T-helper 22 cell (primary cell): ENCODE results near the gene TRAF2.
A peak's percentile ranks its signal among the peaks of the same experiment; 100 is the strongest.

ENCODE experiments used
- DNase-seq: peaks from one replicate; pipeline ENCODE4 v3.0.0-alpha.2; 2020; ENCODE audit warnings: low read depth

TRAF2 gene

DNA sequence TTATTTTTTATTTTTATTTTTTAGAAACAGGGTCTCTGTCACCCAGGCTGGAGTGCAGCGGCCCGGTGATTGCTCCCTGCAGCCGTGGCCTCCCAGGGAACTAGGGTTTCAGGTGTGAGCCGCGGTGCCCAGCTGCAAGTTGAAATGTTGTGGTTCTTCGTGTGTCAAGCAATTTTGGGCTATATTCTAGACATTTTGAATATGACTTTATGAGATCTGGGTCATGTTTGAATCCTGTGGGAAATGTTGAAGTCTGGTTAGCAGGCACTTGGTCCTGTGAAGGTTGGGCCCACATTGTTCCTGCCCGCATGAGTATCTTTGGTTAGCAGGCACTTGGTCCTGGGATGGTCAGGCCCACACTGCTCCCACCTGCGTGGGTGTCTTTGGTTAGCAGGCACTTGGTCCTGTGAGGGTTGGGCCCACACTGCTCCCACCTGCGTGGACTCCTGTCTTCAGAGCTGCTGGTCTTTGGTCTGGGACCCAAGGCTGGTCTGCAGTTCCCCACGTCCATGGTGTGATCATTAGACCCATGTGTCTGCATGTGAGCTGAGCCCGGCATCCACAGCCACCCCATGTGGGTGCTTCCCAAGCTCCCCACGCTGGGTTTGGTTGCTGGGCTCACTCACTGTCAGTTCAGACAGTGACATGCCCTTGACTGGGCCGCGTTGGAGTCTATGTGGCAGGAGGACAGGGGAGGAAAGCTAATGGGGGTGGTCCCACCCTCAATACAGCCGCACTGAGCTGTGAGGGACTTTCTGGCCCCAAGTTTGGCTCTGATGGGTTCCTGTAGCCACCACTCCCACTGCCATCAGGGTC, 51.1 kb downstream of the TRAF2 start:
- DNase-seq = no peak

DNA sequence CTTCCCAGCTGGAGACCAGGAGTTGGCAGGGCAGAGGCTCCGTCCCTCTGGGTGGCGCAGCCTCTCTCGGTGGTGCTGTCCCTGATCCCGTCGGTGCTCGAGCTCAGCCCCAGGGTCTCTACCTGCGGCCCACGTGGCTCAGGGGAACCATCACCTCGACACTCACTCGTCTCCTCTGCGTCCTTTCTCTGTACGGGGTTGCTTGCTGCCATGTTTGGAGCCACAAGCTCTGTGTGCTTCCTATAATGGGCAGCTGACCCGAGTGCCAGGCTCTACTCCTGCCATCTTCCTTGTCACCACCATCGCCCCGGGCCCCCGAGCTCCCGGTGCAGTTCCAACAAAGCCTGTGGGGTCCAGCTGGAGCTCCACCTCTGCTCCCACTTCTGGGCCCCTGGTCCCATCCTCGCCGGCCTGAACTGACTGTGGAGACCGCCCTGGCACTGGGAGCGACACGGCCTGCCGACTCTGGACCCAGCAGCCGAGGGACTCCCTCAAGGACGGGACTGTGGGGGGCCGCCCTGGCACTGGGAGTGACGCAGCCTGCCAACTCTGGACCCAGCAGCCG, 53.2 kb downstream of the TRAF2 start:
- no peak for DNase-seq

DNA sequence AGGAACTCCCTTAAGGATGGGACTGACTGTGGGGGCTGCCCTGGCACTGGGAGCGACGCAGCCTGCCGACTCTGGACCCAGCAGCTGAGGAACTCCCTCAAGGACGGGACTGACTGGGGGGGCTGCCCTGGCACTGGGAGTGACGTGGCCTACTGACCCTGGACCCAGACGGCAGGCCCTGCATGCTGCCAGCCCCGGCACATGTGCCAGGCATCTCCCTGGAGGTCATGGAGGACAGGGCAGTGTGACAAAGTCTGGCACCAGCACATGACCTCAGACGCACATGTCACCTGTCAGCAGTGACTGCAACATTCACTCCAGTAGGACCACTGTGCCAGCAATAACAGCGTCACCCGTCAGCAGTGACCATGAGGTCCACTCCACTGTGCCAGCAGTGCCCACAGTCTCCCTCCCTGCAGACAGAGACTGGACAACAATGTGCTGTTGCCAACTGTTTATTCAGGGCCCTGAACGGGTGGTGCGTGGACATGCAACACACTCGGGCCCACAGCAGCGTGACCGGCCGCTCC, 53.7 kb downstream of the TRAF2 start:
- DNase-seq = no peak

DNA sequence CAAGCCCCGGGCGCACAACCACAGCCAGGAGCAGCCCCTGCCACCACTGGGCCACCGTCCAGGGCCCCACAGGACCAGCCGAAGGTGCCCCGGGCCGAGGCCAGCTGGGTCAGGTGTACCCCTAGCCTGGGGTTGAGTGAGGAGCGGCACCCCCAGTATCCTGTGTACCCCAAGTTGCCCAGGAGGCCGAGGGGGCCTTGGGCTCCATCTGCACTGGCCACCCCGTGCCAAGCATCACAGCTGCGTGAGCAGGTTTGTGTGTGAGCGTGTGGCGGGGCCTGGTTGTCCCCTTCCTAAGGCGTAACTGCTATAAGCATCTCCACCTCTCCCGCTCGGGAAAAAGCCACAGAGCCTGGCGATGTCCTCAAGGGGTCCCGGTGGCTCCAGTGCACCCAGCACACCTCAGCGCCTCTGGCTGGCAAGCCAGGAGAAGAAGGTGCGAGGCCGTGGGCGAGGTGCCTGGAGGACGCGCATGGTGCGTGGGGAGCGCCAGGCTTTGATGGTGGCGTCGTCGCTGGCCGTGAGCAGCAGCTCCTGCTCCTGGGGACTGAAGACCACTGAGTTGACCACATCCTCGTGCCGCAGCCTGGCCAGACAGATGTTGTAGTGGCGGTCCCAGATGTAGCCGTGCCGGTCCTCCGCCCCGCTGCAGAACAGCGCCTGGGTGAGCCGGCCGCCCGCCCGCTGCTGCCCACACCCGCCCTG, 54.4 kb downstream of the TRAF2 start:
- no peak for DNase-seq

DNA sequence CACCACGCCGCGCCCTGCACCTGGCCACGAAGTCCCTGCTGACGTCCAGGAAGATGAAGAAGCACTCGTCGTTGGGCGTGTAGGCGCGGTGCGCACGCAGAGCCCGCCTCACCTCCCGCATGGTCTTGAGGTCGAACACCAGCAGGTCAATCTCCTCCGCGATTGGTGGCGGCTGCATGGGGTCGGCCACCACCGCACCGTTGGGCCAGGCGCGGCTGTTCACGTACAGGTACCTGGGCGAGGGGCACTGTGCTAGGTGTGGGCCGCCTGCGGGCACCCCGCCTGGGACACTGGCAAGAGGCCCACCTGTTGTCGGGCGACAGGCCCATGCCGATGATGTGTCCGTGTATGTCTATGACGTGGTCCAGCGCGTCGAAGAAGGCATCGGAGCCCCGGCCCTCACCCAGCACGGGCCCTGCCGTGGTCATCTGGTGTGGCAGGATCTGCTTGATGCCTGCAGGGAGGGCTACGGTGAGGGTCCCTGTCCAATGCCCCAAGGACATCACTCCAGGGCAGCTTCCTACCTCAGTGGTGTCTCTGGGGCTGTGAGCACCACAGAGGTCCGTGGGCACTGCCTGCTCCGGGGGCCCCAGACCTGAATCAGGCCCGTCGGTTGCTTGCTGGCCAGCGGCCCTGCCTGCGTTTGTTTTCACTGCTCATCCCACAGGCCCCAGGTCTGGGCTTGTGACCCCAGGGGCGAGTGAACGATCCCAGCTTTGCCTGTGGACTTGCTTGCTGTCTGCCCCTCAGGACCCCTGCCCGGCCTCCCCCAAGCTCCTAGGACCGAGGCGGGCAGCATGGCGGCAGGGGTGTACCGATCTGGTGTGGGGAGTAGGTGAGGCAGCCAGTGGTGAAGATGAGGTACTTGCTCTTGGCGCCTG, 55.2 kb downstream of the TRAF2 start:
- DNase-seq = no peak

DNA sequence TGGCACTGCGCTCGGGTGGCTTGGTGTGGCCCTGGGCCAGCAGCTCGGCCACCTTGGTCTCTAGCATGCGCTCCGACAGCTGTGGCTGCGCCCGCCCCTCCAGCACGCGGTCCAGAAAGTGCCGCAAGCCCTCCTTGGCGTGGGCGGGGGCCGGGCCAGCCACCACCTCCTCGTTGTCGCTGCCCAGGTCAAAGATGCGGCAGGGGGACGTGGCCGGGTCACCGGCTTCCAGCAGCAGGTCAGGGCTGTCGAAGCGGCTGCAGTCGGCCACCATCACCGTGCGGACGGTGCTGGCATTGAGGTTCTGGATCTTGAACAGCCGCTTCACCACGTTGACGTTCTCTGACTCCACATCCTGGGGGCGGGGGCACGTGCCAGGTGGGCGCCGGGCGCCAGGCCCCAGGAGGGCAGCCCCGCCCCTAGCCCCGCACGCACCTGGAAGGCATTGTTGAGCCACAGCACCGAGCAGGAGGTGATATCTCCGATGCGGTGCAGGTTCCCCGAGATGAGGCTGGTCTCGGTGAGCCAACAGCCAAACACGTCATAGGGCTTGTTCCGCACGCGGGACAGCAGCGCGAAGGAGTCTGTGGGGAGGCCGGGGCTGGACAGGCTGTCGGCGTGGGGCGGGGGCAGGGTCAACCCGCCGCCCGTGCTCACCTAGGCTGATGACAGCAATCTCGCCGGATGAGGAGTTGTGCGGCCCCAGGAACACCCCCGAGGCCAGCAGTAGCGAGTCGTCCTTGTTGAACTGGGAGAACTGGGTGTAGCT, 56.0 kb downstream of the TRAF2 start:
- no peak for DNase-seq

DNA sequence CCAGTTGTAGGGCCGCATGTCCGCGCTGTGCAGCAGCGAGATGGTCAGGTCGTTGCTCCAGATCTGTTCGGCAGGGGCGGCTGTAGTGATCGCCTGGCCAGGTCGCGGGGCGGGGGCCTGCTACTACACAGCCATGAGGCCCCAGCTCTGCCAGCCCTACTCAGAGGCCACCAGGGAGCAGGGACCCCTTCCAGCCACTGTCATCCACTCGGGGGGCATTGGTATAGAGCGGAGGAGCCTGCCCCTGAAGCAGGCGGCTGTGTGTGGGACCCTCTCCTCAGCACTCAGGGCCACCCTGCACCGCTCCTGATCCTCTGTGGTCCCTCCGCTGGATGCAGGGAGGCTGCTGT, 56.5 kb downstream of the TRAF2 start:
- DNase-seq = no peak

DNA sequence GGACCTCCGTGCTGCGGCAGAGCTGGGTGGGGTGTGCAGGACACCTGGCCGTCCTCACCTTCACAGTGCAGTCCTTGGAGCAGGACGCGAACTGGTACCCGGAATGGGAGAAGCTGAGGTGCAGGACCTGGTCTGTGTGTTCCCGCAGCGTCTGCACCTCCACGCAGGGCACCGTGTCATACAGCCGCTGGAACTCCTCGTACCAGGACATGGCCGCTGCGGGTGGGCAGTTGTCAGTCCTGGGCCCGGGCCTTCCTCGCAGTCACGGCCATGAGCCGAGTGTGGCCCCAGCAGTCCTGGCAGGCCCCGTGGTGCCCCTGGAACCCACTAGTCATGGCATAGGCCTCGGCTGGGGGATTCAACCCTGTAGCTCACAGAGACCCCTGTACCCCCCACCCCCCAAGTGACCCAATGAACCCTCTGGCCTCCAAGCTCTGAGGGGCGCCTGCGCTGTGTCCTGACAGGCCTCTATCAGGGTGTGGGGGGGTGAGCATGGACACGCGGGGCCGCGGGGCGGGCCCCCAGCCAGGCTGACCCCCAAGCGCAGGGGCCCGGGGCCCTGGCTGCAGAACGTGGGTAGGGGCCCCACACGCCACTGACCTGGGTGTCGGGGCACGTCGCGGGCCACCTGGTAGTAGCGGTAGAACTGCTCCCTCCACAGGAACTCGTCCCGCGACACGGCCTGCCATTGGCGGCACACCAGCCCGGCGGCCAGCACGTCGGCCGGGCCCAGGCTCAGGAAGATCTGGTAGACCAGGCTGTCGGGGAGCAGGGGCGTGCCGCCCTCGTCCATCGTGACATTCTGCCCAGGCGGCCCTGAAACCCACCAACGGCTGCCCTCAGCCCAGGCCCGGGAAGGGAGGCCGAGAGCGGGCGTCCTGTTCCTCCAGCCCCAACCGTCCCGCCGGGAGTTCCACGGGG, 57.2 kb downstream of the TRAF2 start:
- no peak for DNase-seq

DNA sequence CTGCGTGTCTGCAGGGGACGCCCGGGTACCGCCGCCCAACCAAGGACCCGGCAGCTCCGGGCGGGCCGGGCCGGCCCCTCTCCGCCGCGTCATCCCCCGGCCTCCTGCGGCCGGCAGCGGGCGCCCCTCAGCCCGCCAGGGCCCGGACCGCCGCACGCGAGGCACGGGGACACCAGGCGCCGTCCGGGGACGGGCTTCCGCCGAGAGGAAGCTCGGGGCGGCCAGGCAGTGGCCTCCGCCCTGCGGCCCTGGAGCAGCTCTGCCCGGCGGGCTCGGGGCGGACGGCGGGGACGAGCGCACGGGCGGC, 57.8 kb downstream of the TRAF2 start:
- no peak for DNase-seq

DNA sequence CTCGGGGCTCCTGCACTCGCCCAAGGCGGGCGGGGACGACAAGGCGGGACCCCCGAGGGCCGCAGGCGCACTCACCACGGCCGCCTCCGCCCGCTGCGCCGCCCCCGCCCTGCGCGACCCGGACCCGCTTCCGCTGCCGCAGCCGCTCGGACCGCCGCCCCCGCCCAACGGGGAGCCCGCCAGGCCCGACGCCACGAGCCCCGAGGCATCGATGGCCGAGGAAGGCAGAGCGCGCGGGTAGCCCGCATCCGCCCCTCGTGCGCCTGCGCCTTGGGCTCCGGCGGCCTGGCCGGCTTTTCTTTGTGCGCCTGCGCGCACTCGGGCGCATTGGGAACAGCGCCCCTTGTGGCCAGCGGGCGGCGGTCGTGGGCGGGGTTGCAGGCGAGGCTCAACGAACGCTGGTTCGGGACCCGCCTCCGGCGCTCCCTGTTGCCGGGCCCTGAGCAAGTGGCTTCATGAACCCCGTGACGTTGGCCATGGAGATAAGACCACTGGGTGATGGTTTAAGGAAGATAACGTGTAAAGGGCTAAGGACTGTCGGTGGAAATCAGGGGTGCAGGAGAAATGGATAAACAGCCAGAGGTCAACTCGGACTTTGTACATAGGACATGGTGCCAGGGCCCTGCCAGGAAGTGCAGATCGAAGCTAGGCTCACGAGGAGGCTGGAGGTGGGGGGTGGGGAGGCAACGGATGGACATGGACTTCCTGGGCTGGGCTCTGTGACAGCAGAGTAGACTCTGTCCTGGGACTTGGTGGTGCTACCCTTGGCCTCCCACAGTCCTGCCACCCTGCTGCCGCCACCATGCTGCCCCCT, 58.4 kb downstream of the TRAF2 start, which contains the start of the genes C8G and FBXW5:
Gene C8G (plus strand): TSS at position 725 of the 814 bp plus-strand sequence. CDS start 78 bp downstream, at position 803.
Gene FBXW5 (minus strand): TSS at position 220 of the 814 bp plus-strand sequence. CDS start 655 bp downstream, outside the sequence.
- peak; percentile 88 for DNase-seq

DNA sequence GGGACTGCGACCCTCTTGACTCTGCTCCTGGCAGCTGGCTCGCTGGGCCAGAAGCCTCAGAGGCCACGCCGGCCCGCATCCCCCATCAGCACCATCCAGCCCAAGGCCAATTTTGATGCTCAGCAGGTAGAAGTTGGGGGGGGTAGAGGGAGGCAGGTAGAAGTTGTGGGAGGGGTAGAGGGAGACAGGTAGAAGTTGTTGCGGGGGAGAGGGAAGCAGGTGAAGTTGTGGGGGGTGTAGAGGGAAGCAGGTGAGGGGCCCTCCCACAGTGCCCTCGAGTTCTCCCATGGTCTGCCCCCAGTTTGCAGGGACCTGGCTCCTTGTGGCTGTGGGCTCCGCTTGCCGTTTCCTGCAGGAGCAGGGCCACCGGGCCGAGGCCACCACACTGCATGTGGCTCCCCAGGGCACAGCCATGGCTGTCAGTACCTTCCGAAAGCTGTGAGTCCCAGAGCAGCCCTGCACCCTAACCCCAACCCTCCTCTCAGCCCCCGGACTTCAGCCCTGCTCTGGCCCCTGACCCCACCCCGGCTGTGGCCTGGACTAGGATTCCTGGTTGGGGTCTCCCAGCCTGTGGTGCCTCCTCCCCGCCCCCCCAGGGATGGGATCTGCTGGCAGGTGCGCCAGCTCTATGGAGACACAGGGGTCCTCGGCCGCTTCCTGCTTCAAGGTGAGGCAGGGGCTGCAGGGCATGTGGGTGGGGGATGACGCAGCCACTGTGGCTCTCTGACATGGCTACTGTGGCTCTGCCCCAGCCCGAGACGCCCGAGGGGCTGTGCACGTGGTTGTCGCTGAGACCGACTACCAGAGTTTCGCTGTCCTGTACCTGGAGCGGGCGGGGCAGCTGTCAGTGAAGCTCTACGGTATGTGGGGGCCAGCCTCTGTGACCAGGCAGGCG, 59.3 kb downstream of the TRAF2 start:
- no peak for DNase-seq

DNA sequence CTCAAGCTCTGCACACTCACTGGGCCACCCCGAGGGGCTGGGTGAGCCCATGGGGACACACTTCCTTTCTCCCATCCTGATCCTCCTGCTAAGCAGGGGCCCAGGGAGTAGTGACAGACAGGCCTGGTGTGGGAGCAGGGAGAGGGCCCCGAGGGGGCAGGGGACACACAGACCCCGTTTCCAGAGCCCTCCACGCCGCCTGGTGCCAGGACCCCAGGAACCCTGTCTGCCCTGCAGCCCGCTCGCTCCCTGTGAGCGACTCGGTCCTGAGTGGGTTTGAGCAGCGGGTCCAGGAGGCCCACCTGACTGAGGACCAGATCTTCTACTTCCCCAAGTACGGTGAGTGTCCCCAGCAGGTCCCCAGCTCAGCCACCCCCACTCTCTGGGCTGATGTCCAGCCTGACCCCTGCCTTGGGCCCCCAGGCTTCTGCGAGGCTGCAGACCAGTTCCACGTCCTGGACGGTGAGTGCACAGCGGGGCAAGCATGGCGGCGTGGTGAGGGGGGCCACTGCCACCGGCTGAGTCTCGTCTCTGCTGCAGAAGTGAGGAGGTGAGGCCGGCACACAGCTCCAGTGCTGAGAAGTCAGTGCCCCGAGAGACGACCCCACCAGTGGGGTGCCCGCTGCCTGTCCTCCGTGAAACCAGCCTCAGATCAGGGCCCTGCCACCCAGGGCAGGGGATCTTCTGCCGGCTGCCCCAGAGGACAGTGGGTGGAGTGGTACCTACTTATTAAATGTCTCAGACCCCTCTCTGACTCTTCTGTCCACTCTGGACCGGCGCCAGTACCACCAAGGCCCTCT, 60.1 kb downstream of the TRAF2 start:
- no peak for DNase-seq

DNA sequence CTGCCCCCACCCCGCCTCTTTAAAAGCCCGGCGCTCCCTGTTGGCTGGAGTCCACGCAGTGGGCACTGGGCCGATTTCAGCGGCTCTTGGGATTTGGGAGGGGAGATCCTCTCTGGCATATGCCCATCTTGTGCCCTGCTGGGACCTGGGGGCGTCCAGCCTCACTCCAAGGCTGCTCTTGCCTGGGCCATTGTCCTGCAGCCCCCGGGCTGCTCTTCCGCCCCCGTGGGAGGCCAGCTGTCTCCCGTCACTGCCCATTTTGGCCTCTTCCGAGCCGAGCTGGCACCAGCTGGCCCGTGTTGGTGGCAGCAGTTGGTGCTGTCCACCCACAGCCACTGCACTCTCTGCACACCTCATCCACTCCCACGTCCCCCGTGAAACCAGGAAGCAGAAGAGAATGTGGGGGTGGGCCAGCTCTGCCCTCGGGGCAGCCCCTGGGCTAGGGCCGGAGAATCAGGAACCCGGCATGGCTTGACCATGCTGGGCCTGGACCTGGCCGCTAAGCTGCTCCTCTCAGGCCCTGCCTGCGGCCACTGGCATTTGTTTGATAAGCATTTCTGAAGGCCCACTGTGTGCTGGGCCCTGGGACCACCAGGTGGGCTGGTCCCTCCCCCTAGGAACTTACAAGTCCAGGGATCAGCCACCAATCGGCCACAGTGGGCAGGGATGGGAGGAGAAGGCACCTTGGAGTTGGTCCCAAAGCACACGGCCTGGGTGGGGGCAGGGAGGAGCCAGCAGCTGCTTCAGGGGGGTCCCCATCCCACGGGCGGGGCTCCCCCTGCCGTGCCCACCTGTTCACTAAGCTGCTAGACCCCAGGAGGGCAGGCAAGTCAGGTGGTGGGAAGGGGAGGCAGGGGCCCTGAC, 60.9 kb downstream of the TRAF2 start:
- no peak for DNase-seq

DNA sequence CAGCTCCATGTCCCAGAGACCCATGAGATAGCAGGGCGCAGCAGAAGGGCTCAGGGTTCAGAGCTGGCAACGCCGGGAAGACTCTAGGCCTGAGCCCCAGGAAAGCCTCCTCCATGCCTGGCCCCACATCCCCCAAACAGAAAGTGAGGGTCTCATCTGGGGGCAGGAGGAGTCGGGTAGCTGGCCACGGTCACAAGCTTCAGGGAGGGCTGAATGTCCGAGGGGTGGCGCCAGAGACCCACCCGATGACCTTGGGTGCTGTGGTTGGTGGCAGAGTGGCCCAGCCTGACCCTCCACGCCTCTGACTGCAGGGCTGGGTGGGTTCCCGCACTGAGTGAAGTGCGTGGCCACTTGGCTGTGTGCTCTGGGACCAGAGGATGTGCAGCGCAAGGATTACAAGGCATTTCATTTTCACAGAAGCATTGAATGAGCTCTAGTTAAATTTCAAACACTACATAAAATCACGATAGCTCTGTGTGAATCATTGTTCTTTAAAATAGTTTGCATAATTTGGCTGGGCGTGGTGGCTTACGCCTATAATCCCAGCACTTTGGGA, 61.7 kb downstream of the TRAF2 start:
- no peak for DNase-seq

DNA sequence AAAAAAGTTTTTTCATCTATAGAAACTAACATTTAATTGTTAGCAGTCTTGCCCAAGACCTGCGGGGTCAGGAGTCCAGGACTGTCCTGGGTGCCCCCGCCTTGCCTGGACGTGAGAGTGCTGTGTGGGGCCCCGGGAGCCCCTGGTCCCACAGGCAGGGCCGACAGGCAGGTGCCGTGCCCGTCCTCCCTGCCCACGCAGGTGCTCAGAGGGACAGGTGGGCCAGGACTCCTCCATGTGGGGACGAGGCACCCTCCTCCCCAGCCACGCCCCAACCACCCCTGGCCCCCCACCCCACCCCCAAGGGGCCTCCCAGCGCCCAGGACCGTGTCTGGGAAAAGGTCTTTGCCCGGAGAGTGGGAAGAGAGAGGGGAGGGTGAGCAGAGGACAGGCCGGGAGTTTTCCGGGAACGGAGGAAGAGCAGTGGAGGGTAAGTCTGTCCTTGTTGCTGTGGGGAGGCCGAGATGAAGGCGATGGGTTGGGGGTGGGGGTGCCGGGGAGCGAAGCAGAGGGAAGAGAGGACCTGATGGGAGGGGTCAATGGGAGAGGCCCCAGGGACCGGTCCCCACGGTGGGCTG, 63.0 kb downstream of the TRAF2 start:
- DNase-seq = no peak
